LNCAP (cell line): ENCODE data around the gene KCND3.

Experiments used
- TF ChIP-seq, protein P1 (sequence below): fragments of 450-650 bp; IDR thresholded peaks from 2 replicates; pipeline ENCODE4 v1.5.1; 2017; ENCODE audit warnings: mild to moderate bottlenecking

KCND3 gene

GRCh38 chr1:111924786-111925185 lies 64.7 kb downstream of the KCND3 start:
- TF ChIP-seq, protein P1, sequence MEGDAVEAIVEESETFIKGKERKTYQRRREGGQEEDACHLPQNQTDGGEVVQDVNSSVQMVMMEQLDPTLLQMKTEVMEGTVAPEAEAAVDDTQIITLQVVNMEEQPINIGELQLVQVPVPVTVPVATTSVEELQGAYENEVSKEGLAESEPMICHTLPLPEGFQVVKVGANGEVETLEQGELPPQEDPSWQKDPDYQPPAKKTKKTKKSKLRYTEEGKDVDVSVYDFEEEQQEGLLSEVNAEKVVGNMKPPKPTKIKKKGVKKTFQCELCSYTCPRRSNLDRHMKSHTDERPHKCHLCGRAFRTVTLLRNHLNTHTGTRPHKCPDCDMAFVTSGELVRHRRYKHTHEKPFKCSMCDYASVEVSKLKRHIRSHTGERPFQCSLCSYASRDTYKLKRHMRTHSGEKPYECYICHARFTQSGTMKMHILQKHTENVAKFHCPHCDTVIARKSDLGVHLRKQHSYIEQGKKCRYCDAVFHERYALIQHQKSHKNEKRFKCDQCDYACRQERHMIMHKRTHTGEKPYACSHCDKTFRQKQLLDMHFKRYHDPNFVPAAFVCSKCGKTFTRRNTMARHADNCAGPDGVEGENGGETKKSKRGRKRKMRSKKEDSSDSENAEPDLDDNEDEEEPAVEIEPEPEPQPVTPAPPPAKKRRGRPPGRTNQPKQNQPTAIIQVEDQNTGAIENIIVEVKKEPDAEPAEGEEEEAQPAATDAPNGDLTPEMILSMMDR = no peak

DNA sequence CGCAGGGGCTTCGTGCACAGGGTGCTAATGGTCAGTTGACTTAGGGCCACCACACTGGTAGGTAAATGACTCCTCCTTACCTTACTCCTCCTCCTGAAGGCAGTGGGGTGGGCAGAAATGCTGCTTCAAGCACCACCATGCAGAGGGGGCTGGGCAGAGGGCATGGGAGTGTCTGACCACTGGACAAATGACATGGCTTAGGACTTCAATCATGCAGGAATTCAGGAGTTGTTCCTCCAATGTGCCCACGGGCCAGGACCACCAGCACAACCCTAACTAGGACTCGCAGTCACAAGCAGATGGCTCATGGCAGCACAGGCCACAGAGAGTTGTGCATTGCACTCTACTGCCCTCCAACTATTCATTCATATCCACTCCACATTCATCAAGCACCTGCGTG lies 65.7 kb downstream of the KCND3 start:
- TF ChIP-seq, protein P1 = no peak

DNA sequence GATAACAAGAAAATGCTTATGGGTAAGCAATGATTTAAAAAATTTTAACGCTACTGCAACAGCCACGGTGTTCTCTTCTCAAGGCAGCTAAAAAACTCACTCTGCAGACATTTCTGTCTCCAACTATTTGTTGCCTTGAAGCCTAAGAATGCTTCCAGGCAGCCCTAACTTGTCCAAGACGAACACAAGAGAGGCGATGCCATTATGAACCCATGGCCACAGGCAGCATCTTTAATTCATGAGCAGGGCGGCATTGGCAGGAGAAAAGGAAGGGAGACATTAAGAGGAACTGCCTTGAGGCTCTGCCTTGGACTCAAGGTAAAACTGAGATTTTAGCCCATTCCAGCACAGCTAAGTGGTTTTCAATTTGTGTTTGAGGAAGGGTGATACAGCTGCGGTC lies 67.5 kb downstream of the KCND3 start:
- TF ChIP-seq, protein P1 = no peak

DNA sequence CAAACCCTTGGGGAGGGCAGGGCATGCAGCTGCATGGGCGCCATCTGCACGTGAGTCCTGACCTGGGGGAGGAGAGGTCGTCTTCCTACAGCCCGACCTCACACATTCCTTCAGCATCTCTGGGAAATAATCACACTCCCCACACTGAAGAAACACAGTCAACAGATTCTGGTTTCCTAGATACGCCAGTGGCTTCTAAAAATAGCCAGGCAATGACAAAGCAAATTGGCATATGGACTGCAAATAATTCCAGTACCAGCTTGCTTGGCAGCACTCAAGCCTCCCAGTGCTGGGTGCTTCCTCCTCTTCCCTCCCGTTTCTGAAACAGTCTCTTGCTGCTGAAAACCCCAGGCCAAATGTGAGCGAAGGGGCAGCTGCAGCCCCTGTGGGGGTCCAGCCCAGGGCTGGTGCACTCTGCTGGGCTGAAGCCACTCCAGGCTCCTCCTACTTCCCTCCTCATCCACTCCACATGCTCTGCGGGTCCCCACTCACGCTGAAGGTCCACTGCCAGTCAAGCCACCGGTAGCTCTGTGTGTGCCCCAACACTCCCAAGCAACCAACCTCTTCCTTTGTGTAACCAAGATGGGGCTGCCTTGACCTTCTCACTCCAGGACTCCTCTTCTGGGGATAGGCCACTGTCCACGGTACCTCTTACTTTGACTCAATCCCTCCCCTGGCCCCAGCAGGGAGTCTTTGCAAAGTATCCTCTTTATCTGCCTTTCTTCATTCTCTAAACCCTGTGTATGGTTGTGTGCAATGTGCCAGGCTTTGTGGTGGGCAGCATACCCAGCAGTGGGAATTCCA lies 69.0 kb downstream of the KCND3 start:
- TF ChIP-seq, protein P1 = no peak

DNA sequence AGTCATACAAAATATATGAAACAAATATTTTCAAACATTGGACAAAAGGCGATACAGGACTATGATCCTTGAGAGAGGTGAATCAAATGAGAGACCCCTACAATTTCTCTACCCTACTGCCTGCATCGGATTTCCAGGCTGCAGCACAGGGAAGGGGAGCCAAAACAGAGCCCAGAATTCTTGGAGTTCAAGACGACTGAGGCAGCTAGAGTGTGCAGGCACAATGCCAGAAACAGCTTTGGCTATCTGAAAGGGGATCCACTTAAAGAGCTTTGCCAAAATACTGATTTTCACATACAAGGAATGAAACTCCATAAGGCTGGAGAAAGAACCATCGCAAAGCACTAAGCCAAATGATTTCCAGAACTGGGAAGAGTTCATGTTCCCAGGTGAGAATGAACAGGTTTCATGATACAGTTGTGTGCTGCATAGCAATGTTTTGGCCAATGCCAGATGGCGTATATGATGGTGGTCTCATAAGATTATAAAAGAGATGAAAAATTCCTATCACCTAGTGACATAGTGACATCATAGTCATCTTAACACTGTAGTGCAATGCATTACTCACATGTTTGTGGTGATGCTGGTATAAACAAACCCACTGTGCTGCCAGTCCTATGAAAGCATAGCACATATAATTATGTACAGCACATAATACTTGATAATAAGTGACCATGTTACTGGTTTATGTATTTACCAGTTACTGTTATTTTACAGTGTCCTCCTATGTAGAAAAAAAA lies 77.5 kb downstream of the KCND3 start:
- TF ChIP-seq, protein P1 = no peak

DNA sequence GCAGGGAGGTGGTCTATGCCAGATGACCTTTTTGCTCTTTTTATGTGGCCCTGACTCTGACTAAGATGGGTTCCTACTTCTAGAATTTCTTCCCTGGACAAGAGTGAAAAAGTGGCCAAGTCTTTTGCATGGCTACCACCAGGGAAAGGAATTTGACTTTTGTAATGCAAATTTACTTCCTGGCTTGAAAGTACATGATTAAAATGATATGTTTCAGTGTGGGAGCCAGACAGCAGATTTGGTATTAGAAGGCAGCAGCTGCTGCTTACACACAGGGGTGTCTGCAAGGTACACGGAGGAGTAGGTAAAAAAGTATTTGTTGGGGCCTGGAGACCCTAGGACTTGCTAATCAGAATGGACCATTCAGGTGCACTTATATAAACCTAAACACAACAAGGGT lies 78.4 kb downstream of the KCND3 start:
- TF ChIP-seq, protein P1 = no peak

GRCh38 chr1:111909030-111909429 lies 80.4 kb downstream of the KCND3 start:
- TF ChIP-seq, protein P1 = no peak
